Measurements from ENCODE around the gene SLC31A1.
"Not testable (repeated sequence)": the region's sequence is repeated elsewhere in the genome, so short reads cannot be mapped to it uniquely, and the experiment has no call there.

SLC31A1 gene

GRCh38 chr9:113221800-113222481 lies 597 bp downstream of the SLC31A1 start:
- no peak for DNase-seq

GRCh38 chr9:113222482-113222841 lies 1.1 kb downstream of the SLC31A1 start:
- DNase-seq, result no peak

GRCh38 chr9:113223963-113224362 lies 2.6 kb downstream of the SLC31A1 start:
- DNase-seq, result no peak

GRCh38 chr9:113227436-113227835 lies 6.1 kb downstream of the SLC31A1 start:
- DNase-seq, result no peak

- DNase-seq, result no peak
These were observed 6.9 kb downstream of the SLC31A1 start for GRCh38 chr9:113228130-113228665.

- DNase-seq, result no peak
These were observed 10.4 kb downstream of the SLC31A1 start for GRCh38 chr9:113231701-113232100.

- DNase-seq, result not testable (repeated sequence)
These were observed 14.4 kb downstream of the SLC31A1 start for GRCh38 chr9:113235701-113236255.

- no peak for DNase-seq
These were observed 15.7 kb downstream of the SLC31A1 start for GRCh38 chr9:113237026-113237425.

GRCh38 chr9:113238202-113238858 lies 17.0 kb downstream of the SLC31A1 start:
- no peak for DNase-seq

- DNase-seq, result no peak
These were observed 17.5 kb downstream of the SLC31A1 start for GRCh38 chr9:113238859-113239232.

- DNase-seq, result no peak
These were observed 19.8 kb downstream of the SLC31A1 start for GRCh38 chr9:113241161-113241560.

- DNase-seq, result no peak
These were observed 23.2 kb downstream of the SLC31A1 start for GRCh38 chr9:113244556-113244955.

GRCh38 chr9:113245894-113246293 lies 24.6 kb downstream of the SLC31A1 start:
- no peak for DNase-seq

GRCh38 chr9:113246928-113247327 lies 25.6 kb downstream of the SLC31A1 start:
- no peak for DNase-seq

- no peak for DNase-seq
These were observed 26.3 kb downstream of the SLC31A1 start for GRCh38 chr9:113247640-113248039.

GRCh38 chr9:113249661-113250060 lies 28.3 kb downstream of the SLC31A1 start:
- not testable (repeated sequence) for DNase-seq

GRCh38 chr9:113250807-113251206 lies 29.5 kb downstream of the SLC31A1 start:
- no peak for DNase-seq

- DNase-seq, result no peak
These were observed 33.6 kb downstream of the SLC31A1 start for GRCh38 chr9:113254991-113255390.

- DNase-seq, result no peak
These were observed 34.1 kb downstream of the SLC31A1 start for GRCh38 chr9:113255438-113255837.

- DNase-seq, result no peak
These were observed 36.5 kb downstream of the SLC31A1 start for GRCh38 chr9:113257863-113258262.

GRCh38 chr9:113258282-113258681 lies 36.9 kb downstream of the SLC31A1 start:
- no peak for DNase-seq

GRCh38 chr9:113261917-113262671 lies 40.8 kb downstream of the SLC31A1 start:
- DNase-seq, result no peak

GRCh38 chr9:113266174-113266573 lies 44.8 kb downstream of the SLC31A1 start:
- no peak for DNase-seq
